Measurements from ENCODE around the gene SIAE. TPM values are rescaled to one million over a fixed set of nuclear protein-coding genes. Genes with fewer than 3 reads are reported as not detected.

The SIAE gene
- polyA plus RNA-seq, 3 donors: 6.7 to 8.9 (median 7.8) TPM

- Histone ChIP-seq H3K36me3 (replicated peaks in 1 of 2; ENCODE audit: control insufficient read depth in 1 of 2, insufficient read depth in 2 of 2, low read length in 2 of 2) (no peaks in the 10 kb centered on the region), H3K27ac (ENCODE audit: low read depth in 1 of 2, low read length in 2 of 2) (no peak overlapping the region), H3K79me2 (ENCODE audit: insufficient read depth, low read length) (no peaks in the 10 kb centered on the region), H3K9me3 (replicated peaks in 1 of 2; ENCODE audit: control insufficient read depth in 1 of 2, insufficient read depth in 1 of 2, low read length in 2 of 2) (peaks cover 0 to 9% of the 10 kb centered on the region in 2 donors), H3K9ac (ENCODE audit: insufficient read depth, low read length, poor library complexity, severe bottlenecking) (peak overlapping the region; percentile 44), H3K4me2 (replicated peaks; ENCODE audit: extremely low read depth, low read length, poor library complexity, severe bottlenecking) (peak overlapping the region; percentile 77), H3K27me3 (ENCODE audit: control insufficient read depth in 2 of 2, insufficient read depth in 2 of 2, low read length in 2 of 2) (peaks cover 33 to 39% of the 10 kb centered on the region in 2 donors), H3K4me3 (replicated peaks in 1 of 3; ENCODE audit: low read depth in 2 of 3, low read length in 3 of 3) (peak overlapping the region; percentile 11 to 67 (median 23)), H2AFZ (ENCODE audit: insufficient read depth, low read depth, low read length, poor library complexity, severe bottlenecking) (peak overlapping the region; percentile 76), H4K20me1 (ENCODE audit: insufficient read depth, low read length) (no peaks in the 10 kb centered on the region), H3K4me1 (ENCODE audit: control insufficient read depth in 1 of 2, insufficient read depth in 2 of 2, low read length in 2 of 2) (peaks cover 21 to 23% of the 10 kb centered on the region in 2 donors)
- DNase-seq: no peak
- no peak for TF ChIP-seq CTCF (IDR thresholded peaks at IDR 0.05)
- H3K27me3 Mint-ChIP-seq (ENCODE audit: low read depth in 3 of 3): peaks cover 43 to 49% (median 46%) of the 10 kb centered on the region in 3 donors
- H3K4me3 Mint-ChIP-seq: peak overlapping the region; percentile 79 to 95
- H3K9me3 Mint-ChIP-seq: peaks cover 0 to 16% (median 5%) of the 10 kb centered on the region in 7 donors
- intact Hi-C loops (cut with micrococcal nuclease): no loop called here
- H3K4me1 Mint-ChIP-seq: peaks cover 33% of the 10 kb centered on the region
- WGBS (ENCODE audit: insufficient coverage): 0% methylated on average over 34 of the region's 45 CpGs
- peak overlapping the region in 2 of 7 donors; percentile 44 to 61 for H3K27ac Mint-ChIP-seq
- H3K36me3 Mint-ChIP-seq: peaks cover 6 to 8% of the 10 kb centered on the region in 2 donors
These were observed 44.5 kb upstream of the SIAE start for GRCh38 chr11:124717786-124718651.

GRCh38 chr11:124717421-124717785 is 43.9 kb upstream of the SIAE start:
- WGBS (ENCODE audit: insufficient coverage): 25% methylated on average over 5 of the region's 7 CpGs
- no peak for TF ChIP-seq CTCF (IDR thresholded peaks at IDR 0.05)
- Mint-ChIP-seq H3K36me3 (peaks cover 6 to 8% of the 10 kb centered on the region in 2 donors), H3K27me3 (ENCODE audit: low read depth in 3 of 3) (peaks cover 42 to 44% (median 42%) of the 10 kb centered on the region in 3 donors), H3K9me3 (peaks cover 0 to 16% (median 5%) of the 10 kb centered on the region in 7 donors), H3K4me3 (peak overlapping the region; percentile 79 to 95), H3K4me1 (peaks cover 31% of the 10 kb centered on the region), H3K27ac (peak overlapping the region in 1 of 7 donors; percentile 44)
- peaks cover 33 to 39% of the 10 kb centered on the region in 2 donors for H3K27me3 ChIP-seq (ENCODE audit: control insufficient read depth in 2 of 2, insufficient read depth in 2 of 2, low read length in 2 of 2)
- peaks cover 21 to 23% of the 10 kb centered on the region in 2 donors for H3K4me1 ChIP-seq (ENCODE audit: control insufficient read depth in 1 of 2, insufficient read depth in 2 of 2, low read length in 2 of 2)
- intact Hi-C loops (cut with micrococcal nuclease): no loop called here
- H3K9ac ChIP-seq (ENCODE audit: insufficient read depth, low read length, poor library complexity, severe bottlenecking): no peak overlapping the region
- peak overlapping the region; percentile 77 for H3K4me2 ChIP-seq (replicated peaks; ENCODE audit: extremely low read depth, low read length, poor library complexity, severe bottlenecking)
- peak overlapping the region in 1 of 3 experiments; percentile 67 for H3K4me3 ChIP-seq (replicated peaks in 1 of 3; ENCODE audit: low read depth in 2 of 3, low read length in 3 of 3)
- no peaks in the 10 kb centered on the region for H3K79me2 ChIP-seq (ENCODE audit: insufficient read depth, low read length)
- peak overlapping the region; percentile 76 for H2AFZ ChIP-seq (ENCODE audit: insufficient read depth, low read depth, low read length, poor library complexity, severe bottlenecking)
- peaks cover 0 to 9% of the 10 kb centered on the region in 2 donors for H3K9me3 ChIP-seq (replicated peaks in 1 of 2; ENCODE audit: control insufficient read depth in 1 of 2, insufficient read depth in 1 of 2, low read length in 2 of 2)
- H4K20me1 ChIP-seq (ENCODE audit: insufficient read depth, low read length): no peaks in the 10 kb centered on the region
- H3K27ac ChIP-seq (ENCODE audit: low read depth in 1 of 2, low read length in 2 of 2): no peak overlapping the region
- H3K36me3 ChIP-seq (replicated peaks in 1 of 2; ENCODE audit: control insufficient read depth in 1 of 2, insufficient read depth in 2 of 2, low read length in 2 of 2): no peaks in the 10 kb centered on the region
- no peak for DNase-seq

Measured in CD14-positive monocyte (primary cell).